Activated CD4-positive, alpha-beta T cell treated with anti-CD3 and anti-CD28 coated beads, Interleukin-2, amount 10 ng/mL, durations not matched to agents 7 days and 5 days (primary cell): ENCODE measurements around the gene FBXO34. TPM values are rescaled to one million over a fixed set of nuclear protein-coding genes. Genes with fewer than 3 reads are reported as not detected.

Experiments
- CTCF ChIA-PET: fragments of 350-600 bp; sonication (Branson Sonifier 250); formaldehyde crosslinking; loops from one replicate; lab custom pipeline; 2021; ENCODE audit warnings: antibody characterized with exemption; lab: Charles Lee
- POLR2A ChIA-PET: fragments of 350-600 bp; sonication (Branson Sonifier 250); formaldehyde crosslinking; loops from one replicate; lab custom pipeline; 2021; ENCODE audit warnings: antibody characterized with exemption; lab: Charles Lee
- DNase-seq: peaks from one replicate; pipeline ENCODE4 v3.0.0-alpha.2; 2020
- H3K27ac Mint-ChIP-seq: one replicate; pipeline ENCODE4 v1.8.0; 2021; ENCODE audit warnings: mild to moderate bottlenecking, moderate library complexity, mixed read lengths
- H3K27me3 Mint-ChIP-seq: one replicate; pipeline ENCODE4 v1.8.0; 2021; ENCODE audit warnings: mixed read lengths
- H3K36me3 Mint-ChIP-seq: one replicate; pipeline ENCODE4 v1.8.0; 2021; ENCODE audit warnings: low read depth, mixed read lengths
- H3K4me1 Mint-ChIP-seq: one replicate; pipeline ENCODE4 v1.8.0; 2021; ENCODE audit warnings: mixed read lengths
- H3K4me3 Mint-ChIP-seq: one replicate; pipeline ENCODE4 v1.8.0; 2021; ENCODE audit warnings: mild to moderate bottlenecking, moderate library complexity, mixed read lengths
- H3K9me3 Mint-ChIP-seq: one replicate; pipeline ENCODE4 v1.8.0; 2021; ENCODE audit warnings: mixed read lengths
- total RNA-seq, 2 experiments: library from RNA; stranded (reverse); gene quantifications; one replicate each; pipeline ENCODE4 v1.2.3, GENCODE V29; 2021

FBXO34 gene
- total RNA-seq, 2 experiments from 2014 or later = 23.0 to 23.6 TPM

DNA sequence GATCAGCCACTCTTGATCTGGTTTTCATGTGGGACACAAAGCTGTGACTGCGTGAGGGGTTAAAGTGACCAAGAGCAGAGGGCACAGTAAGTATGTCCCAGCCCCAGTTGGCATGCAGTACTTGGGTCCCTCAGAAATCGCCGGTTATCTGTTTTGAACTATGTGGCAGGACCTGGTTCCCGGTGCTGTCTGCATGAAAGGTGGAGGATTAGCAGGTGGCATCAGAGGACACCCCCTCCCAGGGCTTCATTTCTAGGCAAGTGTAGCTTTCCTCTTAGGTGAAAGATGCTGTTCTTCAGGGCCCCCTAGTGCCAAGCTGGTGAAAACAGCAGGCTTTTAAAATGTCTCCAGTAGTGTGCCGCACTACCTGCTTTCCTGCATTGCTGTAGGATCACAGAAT lies 83.3 kb downstream of the FBXO34 start:
- no peaks in the 10 kb centered on the region for H3K9me3 Mint-ChIP-seq
- H3K4me1 Mint-ChIP-seq = peaks cover 30% of the 10 kb centered on the region
- H3K27ac Mint-ChIP-seq = peak overlapping the region; percentile 84
- CTCF ChIA-PET = interaction anchor here (0.6 to 3.6 kb wide), 22 partner anchors 9 to 303 kb away, joined by 3 to 30 read pairs (median 4); partner anchors contain the start of gene FBXO34
- POLR2A ChIA-PET = no interaction called here
- no peak overlapping the region for H3K4me3 Mint-ChIP-seq
- H3K27me3 Mint-ChIP-seq = no peaks in the 10 kb centered on the region
- DNase-seq = peak; percentile 74
- H3K36me3 Mint-ChIP-seq = peaks cover 26% of the 10 kb centered on the region

GRCh38 chr14:55355922-55356321 lies 84.7 kb downstream of the FBXO34 start:
- ChIA-PET CTCF (interaction anchor here (0.6 to 3.6 kb wide), 5 partner anchors 11 to 765 kb away, joined by 3 to 30 read pairs (median 4); partner anchors contain the start of gene FBXO34), POLR2A (no interaction called here)
- H3K9me3 Mint-ChIP-seq = peaks cover 2% of the 10 kb centered on the region
- H3K27ac Mint-ChIP-seq = peak overlapping the region; percentile 3
- H3K4me1 Mint-ChIP-seq = peaks cover 32% of the 10 kb centered on the region
- peaks cover 16% of the 10 kb centered on the region for H3K36me3 Mint-ChIP-seq
- no peaks in the 10 kb centered on the region for H3K27me3 Mint-ChIP-seq
- DNase-seq = no peak
- H3K4me3 Mint-ChIP-seq = no peak overlapping the region

- Mint-ChIP-seq H3K9me3 (peaks cover 2% of the 10 kb centered on the region), H3K4me1 (peaks cover 32% of the 10 kb centered on the region), H3K4me3 (no peak overlapping the region), H3K36me3 (peaks cover 11% of the 10 kb centered on the region), H3K27ac (no peak overlapping the region), H3K27me3 (no peaks in the 10 kb centered on the region)
- DNase-seq = no peak
- CTCF ChIA-PET = interaction anchor here (1.1 to 3.6 kb wide), 2 partner anchors 10 to 85 kb away, joined by 4 to 30 read pairs; partner anchors contain the start of gene FBXO34
- POLR2A ChIA-PET = no interaction called here
Observed at GRCh38 chr14:55356913-55357312, 85.7 kb downstream of the FBXO34 start.

- Mint-ChIP-seq H3K9me3 (peaks cover 2% of the 10 kb centered on the region), H3K36me3 (peaks cover 11% of the 10 kb centered on the region), H3K27me3 (no peaks in the 10 kb centered on the region), H3K27ac (no peak overlapping the region), H3K4me3 (no peak overlapping the region), H3K4me1 (peaks cover 17% of the 10 kb centered on the region)
- ChIA-PET POLR2A (no interaction called here), CTCF (interaction anchor here (1.6 to 2.0 kb wide), 2 partner anchors 10 to 23 kb away, joined by 5 to 6 read pairs; no protein-coding TSS in a partner anchor)
- no peak for DNase-seq
Observed at GRCh38 chr14:55359307-55359706, 88.1 kb downstream of the FBXO34 start.

GRCh38 chr14:55361190-55361589 lies 90.0 kb downstream of the FBXO34 start:
- H3K27ac Mint-ChIP-seq = no peak overlapping the region
- no peak overlapping the region for H3K4me3 Mint-ChIP-seq
- no peaks in the 10 kb centered on the region for H3K27me3 Mint-ChIP-seq
- peaks cover 2% of the 10 kb centered on the region for H3K9me3 Mint-ChIP-seq
- DNase-seq = no peak
- ChIA-PET CTCF (interaction anchor here (0.7 to 1.5 kb wide), 3 partner anchors 14 to 50 kb away, joined by 3 to 7 read pairs (median 4); no protein-coding TSS in a partner anchor), POLR2A (no interaction called here)
- H3K36me3 Mint-ChIP-seq = peaks cover 14% of the 10 kb centered on the region
- peaks cover 8% of the 10 kb centered on the region for H3K4me1 Mint-ChIP-seq

GRCh38 chr14:55366271-55366670 lies 95.0 kb downstream of the FBXO34 start:
- H3K4me3 Mint-ChIP-seq = no peak overlapping the region
- H3K27me3 Mint-ChIP-seq = no peaks in the 10 kb centered on the region
- H3K36me3 Mint-ChIP-seq = peaks cover 33% of the 10 kb centered on the region
- no peak for DNase-seq
- H3K4me1 Mint-ChIP-seq = no peaks in the 10 kb centered on the region
- CTCF ChIA-PET = interaction anchor here (1.5 kb wide), 1 partner anchor 12 kb away, joined by 3 read pairs; no protein-coding TSS in a partner anchor
- H3K9me3 Mint-ChIP-seq = no peaks in the 10 kb centered on the region
- POLR2A ChIA-PET = no interaction called here
- no peak overlapping the region for H3K27ac Mint-ChIP-seq

DNA sequence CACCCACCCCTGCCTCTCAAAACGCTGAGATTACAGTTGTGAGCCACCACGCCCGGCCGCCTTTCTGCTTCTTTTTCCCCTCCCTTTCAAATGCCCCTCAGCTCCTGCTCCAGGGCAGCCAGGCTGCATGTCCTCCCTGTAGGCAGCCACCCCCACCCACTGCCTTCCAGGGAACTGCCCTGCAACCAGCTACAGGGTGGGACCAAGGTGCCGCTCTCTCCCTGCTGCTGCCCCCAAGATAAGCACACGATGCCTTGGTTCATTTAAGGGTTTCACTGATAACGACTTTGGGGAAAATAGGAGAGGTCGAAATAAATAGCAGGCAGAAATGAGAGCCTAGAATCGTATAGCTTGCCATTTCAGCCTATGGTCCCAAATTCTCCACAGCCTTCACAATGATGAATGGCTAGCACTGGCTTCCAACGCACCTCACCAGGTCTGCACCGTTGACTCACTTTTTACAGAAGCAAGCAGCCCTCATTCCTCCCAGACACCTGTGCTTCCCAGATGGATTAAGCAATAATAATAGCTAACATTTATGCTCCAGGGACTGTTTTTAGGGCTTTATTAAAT lies 99.7 kb downstream of the FBXO34 start:
- ChIA-PET POLR2A (interaction anchor here (0.7 kb wide), 1 partner anchor 16 kb away, joined by 3 read pairs; no protein-coding TSS in a partner anchor), CTCF (interaction anchor here (0.9 kb wide), 1 partner anchor 17 kb away, joined by 4 read pairs; no protein-coding TSS in a partner anchor)
- Mint-ChIP-seq H3K27me3 (no peaks in the 10 kb centered on the region), H3K27ac (no peak overlapping the region), H3K36me3 (peaks cover 40% of the 10 kb centered on the region), H3K4me1 (peaks cover 29% of the 10 kb centered on the region), H3K9me3 (no peaks in the 10 kb centered on the region), H3K4me3 (no peak overlapping the region)
- DNase-seq = no peak

DNA sequence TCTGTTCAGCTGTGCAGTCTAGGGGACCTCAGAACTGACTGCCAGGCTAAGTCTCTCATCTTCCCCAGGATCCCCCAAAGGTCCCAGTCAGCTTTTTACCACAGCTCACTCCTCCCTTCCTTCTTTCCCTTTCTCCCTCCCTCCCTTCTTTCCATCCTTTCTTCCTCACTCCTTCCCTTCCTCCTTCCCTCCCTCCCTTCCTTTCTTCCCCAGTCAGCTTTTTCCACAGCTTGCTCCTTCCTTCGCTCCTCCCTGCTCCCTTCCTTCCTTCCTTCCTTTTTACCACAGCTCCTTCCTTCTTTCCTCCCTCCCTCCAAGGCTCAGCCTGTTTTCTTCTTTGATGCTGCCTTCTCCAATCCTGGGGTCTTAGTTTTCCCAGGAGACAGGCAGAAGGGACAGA lies 101.2 kb downstream of the FBXO34 start:
- peaks cover 49% of the 10 kb centered on the region for H3K36me3 Mint-ChIP-seq
- H3K27ac Mint-ChIP-seq = no peak overlapping the region
- no peaks in the 10 kb centered on the region for H3K9me3 Mint-ChIP-seq
- no peak overlapping the region for H3K4me3 Mint-ChIP-seq
- peaks cover 29% of the 10 kb centered on the region for H3K4me1 Mint-ChIP-seq
- H3K27me3 Mint-ChIP-seq = no peaks in the 10 kb centered on the region
- ChIA-PET POLR2A (no interaction called here), CTCF (interaction anchor here (0.8 to 2.1 kb wide), 4 partner anchors 12 to 23 kb away, joined by 3 to 6 read pairs (median 5); no protein-coding TSS in a partner anchor)
- no peak for DNase-seq

GRCh38 chr14:55372825-55373224 lies 101.6 kb downstream of the FBXO34 start:
- no peak overlapping the region for H3K27ac Mint-ChIP-seq
- peaks cover 49% of the 10 kb centered on the region for H3K36me3 Mint-ChIP-seq
- CTCF ChIA-PET = interaction anchor here (0.8 to 2.1 kb wide), 5 partner anchors 9 to 23 kb away, joined by 3 to 6 read pairs (median 6); no protein-coding TSS in a partner anchor
- peaks cover 29% of the 10 kb centered on the region for H3K4me1 Mint-ChIP-seq
- no peak overlapping the region for H3K4me3 Mint-ChIP-seq
- no peaks in the 10 kb centered on the region for H3K9me3 Mint-ChIP-seq
- no peaks in the 10 kb centered on the region for H3K27me3 Mint-ChIP-seq
- POLR2A ChIA-PET = no interaction called here
- DNase-seq = no peak

GRCh38 chr14:55373784-55374705 lies 102.8 kb downstream of the FBXO34 start:
- POLR2A ChIA-PET = interaction anchor here (0.5 kb wide), 1 partner anchor 36 kb away, joined by 5 read pairs; no protein-coding TSS in a partner anchor
- Mint-ChIP-seq H3K9me3 (no peaks in the 10 kb centered on the region), H3K4me3 (no peak overlapping the region), H3K27me3 (no peaks in the 10 kb centered on the region), H3K36me3 (peaks cover 51% of the 10 kb centered on the region), H3K27ac (peak overlapping the region; percentile 83), H3K4me1 (peaks cover 29% of the 10 kb centered on the region)
- peak; percentile 29 for DNase-seq
- CTCF ChIA-PET = interaction anchor here (0.9 to 2.1 kb wide), 4 partner anchors 10 to 113 kb away, joined by 3 to 6 read pairs (median 4); no protein-coding TSS in a partner anchor

GRCh38 chr14:55374771-55375170 lies 103.5 kb downstream of the FBXO34 start:
- H3K36me3 Mint-ChIP-seq = peaks cover 45% of the 10 kb centered on the region
- ChIA-PET CTCF (interaction anchor here (0.9 to 2.1 kb wide), 5 partner anchors 11 to 114 kb away, joined by 3 to 6 read pairs (median 4); no protein-coding TSS in a partner anchor), POLR2A (no interaction called here)
- DNase-seq = no peak
- peak overlapping the region; percentile 43 for H3K27ac Mint-ChIP-seq
- H3K9me3 Mint-ChIP-seq = no peaks in the 10 kb centered on the region
- peaks cover 29% of the 10 kb centered on the region for H3K4me1 Mint-ChIP-seq
- H3K27me3 Mint-ChIP-seq = no peaks in the 10 kb centered on the region
- no peak overlapping the region for H3K4me3 Mint-ChIP-seq

DNA sequence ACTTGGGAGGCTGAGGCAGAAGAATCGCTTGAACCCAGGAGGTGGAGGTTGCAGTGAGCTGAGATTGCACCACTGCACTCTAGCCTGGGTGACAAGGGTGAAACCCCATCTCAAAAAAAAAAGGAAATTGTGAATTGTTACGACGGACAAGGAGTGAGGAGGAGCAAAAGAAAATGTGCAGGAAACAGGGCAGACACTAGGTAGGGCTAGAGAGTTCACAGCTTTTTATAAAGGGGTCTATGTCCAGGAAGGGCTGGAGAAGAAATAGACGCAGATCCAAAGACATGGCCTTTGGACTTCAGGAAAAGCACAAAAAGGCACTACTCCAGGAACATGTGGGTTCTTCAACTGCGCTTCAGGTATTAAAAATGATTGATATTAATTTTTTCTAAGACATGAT lies 106.0 kb downstream of the FBXO34 start:
- CTCF ChIA-PET = interaction anchor here (0.6 to 1.2 kb wide), 2 partner anchors 14 to 106 kb away, joined by 3 to 5 read pairs; no protein-coding TSS in a partner anchor
- Mint-ChIP-seq H3K4me3 (no peak overlapping the region), H3K36me3 (peaks cover 47% of the 10 kb centered on the region), H3K9me3 (no peaks in the 10 kb centered on the region), H3K27ac (no peak overlapping the region), H3K4me1 (peaks cover 24% of the 10 kb centered on the region), H3K27me3 (no peaks in the 10 kb centered on the region)
- POLR2A ChIA-PET = no interaction called here
- no peak for DNase-seq
